NB4 (cell line): ENCODE data around the gene VAMP4.
"Not testable (repeated sequence)": the region's sequence is repeated elsewhere in the genome, so short reads cannot be mapped to it uniquely, and the experiment has no call there.

ENCODE experiments used
- DNase-seq: peaks from one replicate; pipeline ENCODE4 v3.0.0; 2010; ENCODE audit warnings: low read depth
- H3K4me3 ChIP-seq: one replicate; pipeline ENCODE4 v1.5.1; 2011; ENCODE audit warnings: mild to moderate bottlenecking, low read depth, low read length, moderate library complexity
- MYC ChIP-seq: IDR thresholded peaks from 2 replicates; pipeline ENCODE4 v1.6.1; 2011; ENCODE audit warnings: low read depth, low read length
- POLR2A ChIP-seq: IDR thresholded peaks from 2 replicates; pipeline ENCODE4 v1.6.1; 2011; ENCODE audit warnings: mild to moderate bottlenecking; ENCODE audit not compliant: insufficient read length; ENCODE audit errors: extremely low read depth
- TF ChIP-seq, protein P1 (sequence below): IDR thresholded peaks from 2 replicates; pipeline ENCODE4 v1.6.1; 2011; ENCODE audit warnings: low read depth, low read length
- TF ChIP-seq, protein P2 (sequence below): IDR thresholded peaks from one replicate; pipeline ENCODE4 v1.5.1; 2012; ENCODE audit warnings: low read depth, low read length

The VAMP4 gene

DNA sequence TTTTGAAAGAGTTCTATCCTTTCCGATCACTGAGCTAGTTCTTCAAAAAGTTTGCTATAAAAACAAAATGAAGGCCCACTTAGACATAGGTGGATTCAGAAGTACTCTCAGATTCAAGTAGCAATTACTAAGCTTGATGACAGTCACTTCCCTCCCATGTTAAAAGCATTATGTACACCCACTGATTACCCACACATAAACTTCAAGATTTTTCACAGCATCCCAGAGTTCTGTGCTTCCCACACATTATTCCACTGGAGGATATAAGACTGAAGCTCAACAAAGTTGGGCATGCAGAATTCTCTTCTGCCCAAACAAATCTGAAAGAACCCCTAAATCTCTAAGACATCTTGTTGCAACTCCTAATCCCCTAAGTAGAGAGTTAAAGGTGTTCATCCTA is 29.5 kb downstream of the VAMP4 start:
- TF ChIP-seq MYC (no peak), POLR2A (no peak)
- TF ChIP-seq, protein P1, sequence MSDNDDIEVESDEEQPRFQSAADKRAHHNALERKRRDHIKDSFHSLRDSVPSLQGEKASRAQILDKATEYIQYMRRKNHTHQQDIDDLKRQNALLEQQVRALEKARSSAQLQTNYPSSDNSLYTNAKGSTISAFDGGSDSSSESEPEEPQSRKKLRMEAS = no peak
- TF ChIP-seq, protein P2, sequence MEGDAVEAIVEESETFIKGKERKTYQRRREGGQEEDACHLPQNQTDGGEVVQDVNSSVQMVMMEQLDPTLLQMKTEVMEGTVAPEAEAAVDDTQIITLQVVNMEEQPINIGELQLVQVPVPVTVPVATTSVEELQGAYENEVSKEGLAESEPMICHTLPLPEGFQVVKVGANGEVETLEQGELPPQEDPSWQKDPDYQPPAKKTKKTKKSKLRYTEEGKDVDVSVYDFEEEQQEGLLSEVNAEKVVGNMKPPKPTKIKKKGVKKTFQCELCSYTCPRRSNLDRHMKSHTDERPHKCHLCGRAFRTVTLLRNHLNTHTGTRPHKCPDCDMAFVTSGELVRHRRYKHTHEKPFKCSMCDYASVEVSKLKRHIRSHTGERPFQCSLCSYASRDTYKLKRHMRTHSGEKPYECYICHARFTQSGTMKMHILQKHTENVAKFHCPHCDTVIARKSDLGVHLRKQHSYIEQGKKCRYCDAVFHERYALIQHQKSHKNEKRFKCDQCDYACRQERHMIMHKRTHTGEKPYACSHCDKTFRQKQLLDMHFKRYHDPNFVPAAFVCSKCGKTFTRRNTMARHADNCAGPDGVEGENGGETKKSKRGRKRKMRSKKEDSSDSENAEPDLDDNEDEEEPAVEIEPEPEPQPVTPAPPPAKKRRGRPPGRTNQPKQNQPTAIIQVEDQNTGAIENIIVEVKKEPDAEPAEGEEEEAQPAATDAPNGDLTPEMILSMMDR = no peak
- H3K4me3 ChIP-seq = no peak overlapping the region
- no peak for DNase-seq

DNA sequence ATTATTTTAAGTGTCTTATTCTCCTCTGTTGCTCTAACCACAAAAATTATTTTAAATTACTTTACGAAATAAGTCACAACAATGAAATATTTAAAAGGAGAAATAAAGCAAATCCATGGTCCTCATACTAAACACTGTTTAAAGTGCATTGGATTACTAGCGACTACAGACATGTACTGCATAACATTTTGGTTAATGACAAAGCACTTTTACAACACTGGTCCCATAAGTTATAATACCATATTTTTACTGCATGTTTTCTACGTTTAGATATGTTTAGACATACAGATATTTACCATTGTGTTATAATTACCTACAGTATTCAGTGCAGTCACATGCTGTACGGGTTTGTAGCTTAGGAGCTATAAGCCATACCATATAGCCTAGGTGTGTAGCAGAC is 30.2 kb downstream of the VAMP4 start:
- H3K4me3 ChIP-seq = no peak overlapping the region
- TF ChIP-seq POLR2A (no peak), MYC (no peak)
- TF ChIP-seq, protein P1 = no peak
- TF ChIP-seq, protein P2 = no peak
- DNase-seq = no peak

DNA sequence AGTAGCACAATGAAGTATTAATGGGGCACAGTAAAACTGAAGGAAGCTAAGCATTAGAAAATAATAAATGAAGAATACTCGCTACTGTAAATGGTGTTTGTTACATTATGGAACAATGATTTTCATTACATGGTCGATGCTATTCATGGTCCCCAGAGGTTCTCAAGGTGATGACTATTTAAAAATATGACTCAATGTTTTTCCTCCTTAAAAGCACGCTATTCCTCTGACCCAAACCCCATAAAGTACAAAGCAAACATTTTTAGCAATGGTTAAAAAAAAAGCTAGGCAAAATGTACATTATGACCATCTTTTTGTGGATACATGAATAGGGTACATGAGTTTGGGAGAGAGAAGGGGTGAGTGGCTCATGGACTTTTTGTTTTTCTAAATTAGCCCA is 34.3 kb downstream of the VAMP4 start:
- TF ChIP-seq MYC (no peak), POLR2A (no peak)
- TF ChIP-seq, protein P2 = no peak
- TF ChIP-seq, protein P1 = no peak
- H3K4me3 ChIP-seq = no peak overlapping the region
- DNase-seq = no peak

DNA sequence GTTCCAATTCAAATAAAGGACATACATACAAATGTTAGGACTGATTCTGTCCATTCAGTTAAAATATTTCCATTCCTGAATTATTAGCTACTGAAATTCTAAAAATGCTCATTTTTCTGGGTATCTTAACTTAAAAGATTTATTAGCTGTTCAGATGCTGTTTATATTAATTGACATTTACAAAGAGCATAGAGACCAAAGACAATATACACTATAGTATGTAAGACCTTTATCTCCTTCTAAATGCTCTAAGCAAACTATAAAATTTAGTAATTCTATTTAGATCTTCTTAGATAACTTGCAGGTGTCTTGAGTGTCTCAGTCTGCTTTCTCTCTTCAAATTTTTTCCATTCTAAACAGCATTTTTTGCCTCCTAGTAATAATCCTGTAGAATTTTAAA is 39.3 kb downstream of the VAMP4 start:
- DNase-seq = no peak
- no peak overlapping the region for H3K4me3 ChIP-seq
- TF ChIP-seq, protein P1 = no peak
- TF ChIP-seq MYC (no peak), POLR2A (no peak)
- TF ChIP-seq, protein P2 = no peak

DNA sequence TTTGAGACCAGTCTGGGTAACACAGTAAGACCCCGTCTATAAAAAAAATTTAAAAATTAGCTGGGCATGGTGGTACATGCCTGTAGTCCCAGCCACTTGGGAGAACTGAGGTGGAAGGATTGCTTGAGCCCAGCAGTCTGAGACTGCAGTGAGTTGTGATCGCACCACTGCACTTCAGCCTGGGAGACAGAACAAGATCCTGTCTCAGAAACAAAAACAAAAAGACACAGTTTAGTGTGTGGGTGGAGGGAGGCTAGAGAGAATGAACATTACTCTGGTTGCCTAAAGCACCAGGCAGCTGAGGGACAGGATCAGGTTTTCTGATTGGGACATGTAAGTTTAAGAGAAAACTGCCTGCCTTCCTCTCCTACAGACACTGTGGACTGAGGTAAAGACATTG is 42.3 kb downstream of the VAMP4 start:
- DNase-seq = no peak
- TF ChIP-seq POLR2A (no peak), MYC (no peak)
- TF ChIP-seq, protein P1 = no peak
- TF ChIP-seq, protein P2 = no peak
- no peak overlapping the region for H3K4me3 ChIP-seq

DNA sequence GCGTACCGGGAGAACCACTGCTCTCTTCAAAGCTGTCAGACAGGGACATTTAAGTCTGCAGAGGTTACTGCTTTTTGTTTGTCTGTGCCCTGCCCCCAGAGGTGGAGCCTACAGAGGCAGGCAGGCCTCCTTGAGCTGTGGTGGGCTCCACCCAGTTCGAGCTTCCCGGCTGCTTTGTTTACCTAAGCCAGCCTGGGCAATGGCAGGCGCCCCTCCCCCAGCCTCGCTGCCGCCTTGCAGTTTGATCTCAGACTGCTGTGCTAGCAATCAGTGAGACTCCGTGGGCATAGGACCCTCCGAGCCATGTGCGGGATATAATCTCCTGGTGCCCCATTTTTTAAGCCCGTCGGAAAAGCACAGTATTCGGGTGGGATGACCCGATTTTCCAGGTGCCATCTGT is 46.1 kb downstream of the VAMP4 start:
- not testable (repeated sequence) for DNase-seq, H3K4me3 ChIP-seq

DNA sequence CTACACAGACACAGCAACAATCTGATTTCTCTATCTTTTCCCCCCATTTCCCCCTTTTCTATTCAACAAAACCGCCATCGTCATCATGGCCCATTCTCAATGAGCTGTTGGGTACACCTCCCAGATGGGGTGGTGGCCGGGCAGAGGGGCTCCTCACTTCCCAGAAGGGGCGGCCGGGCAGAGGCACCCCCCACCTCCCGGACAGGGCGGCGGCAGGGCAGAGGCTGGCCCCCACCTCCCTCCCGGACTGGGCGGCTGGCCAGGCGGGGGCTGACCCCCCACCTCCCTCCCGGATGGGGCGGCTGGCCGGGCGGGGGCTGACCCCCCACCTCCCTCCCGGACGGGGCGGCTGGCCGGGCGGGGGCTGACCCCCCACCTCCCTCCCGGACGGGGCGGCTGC is 48.3 kb downstream of the VAMP4 start:
- not testable (repeated sequence) for H3K4me3 ChIP-seq, DNase-seq
